GM19452 (cell line): ENCODE results near the gene IDH3G.

Experiments used
- ATAC-seq: cut with Tn5 transposase; IDR thresholded peaks from one replicate; pipeline ENCODE4 v1.9.1; 2021; ENCODE audit not compliant: unreplicated experiment

IDH3G gene

GRCh38 chrX:153791104-153791852 lies 2.9 kb downstream of the IDH3G start:
- ATAC-seq = no peak

- no peak for ATAC-seq
These were observed 4.5 kb downstream of the IDH3G start for GRCh38 chrX:153789654-153790053.

GRCh38 chrX:153786669-153787068 lies 7.5 kb downstream of the IDH3G start:
- no peak for ATAC-seq

GRCh38 chrX:153784325-153784967 lies 9.7 kb downstream of the IDH3G start:
- no peak for ATAC-seq

GRCh38 chrX:153783378-153784013 lies 10.7 kb downstream of the IDH3G start:
- ATAC-seq = no peak

GRCh38 chrX:153782871-153783270 lies 11.3 kb downstream of the IDH3G start:
- no peak for ATAC-seq

GRCh38 chrX:153782313-153782712 lies 11.9 kb downstream of the IDH3G start:
- ATAC-seq = no peak

GRCh38 chrX:153781428-153782047 lies 12.6 kb downstream of the IDH3G start:
- no peak for ATAC-seq

GRCh38 chrX:153780678-153781427 lies 13.3 kb downstream of the IDH3G start, which contains the start of gene SRPK3:
Gene SRPK3, plus strand, starts transcription at chrX:153781041. Its CDS starts 46 bp downstream, at chrX:153781087.
- no peak for ATAC-seq

- no peak for ATAC-seq
These were observed 14.1 kb downstream of the IDH3G start for GRCh38 chrX:153779891-153780677.

- ATAC-seq = no peak
These were observed 15.5 kb downstream of the IDH3G start for GRCh38 chrX:153778684-153779101.

- ATAC-seq = no peak
These were observed 16.0 kb downstream of the IDH3G start for GRCh38 chrX:153778181-153778580.

GRCh38 chrX:153777261-153778090 lies 16.7 kb downstream of the IDH3G start:
- ATAC-seq = no peak

- ATAC-seq = no peak
These were observed 17.5 kb downstream of the IDH3G start for GRCh38 chrX:153776611-153777045.

GRCh38 chrX:153776120-153776599 lies 18.0 kb downstream of the IDH3G start:
- ATAC-seq = no peak

- no peak for ATAC-seq
These were observed 18.7 kb downstream of the IDH3G start for GRCh38 chrX:153775293-153776119.

GRCh38 chrX:153774576-153775292 lies 19.4 kb downstream of the IDH3G start:
- no peak for ATAC-seq
